MCF 10A (cell line): ENCODE measurements around the gene LGI4. TPM values are rescaled to one million over a fixed set of nuclear protein-coding genes. Genes with fewer than 3 reads are reported as not detected.

Experiments used
- BruUV-seq: library from RNA; stranded (reverse); fragments of 400-500 nt; replicated peaks from 2 replicates; lab custom pipeline; 2021; lab: Mats Ljungman, UMichigan
- CTCF ChIA-PET: fragments of 300-600 bp; sonication (Branson Sonifier 250); formaldehyde crosslinking; extraction: SDS; loops from one replicate; lab custom pipeline; 2021; ENCODE audit warnings: antibody characterized with exemption, inconsistent platforms; lab: Yijun Ruan, JAX
- POLR2A ChIA-PET: fragments of 300-600, 350-650 bp; sonication (Branson Sonifier 250); formaldehyde crosslinking; extraction: SDS; loops from one replicate; lab custom pipeline; 2020; ENCODE audit warnings: antibody characterized with exemption, inconsistent platforms; lab: Yijun Ruan, JAX
- DNase-seq: peaks from one replicate; pipeline ENCODE4 v3.0.0-alpha.2; 2018; ENCODE audit not compliant: unreplicated experiment
- H3K27ac Mint-ChIP-seq: one replicate; pipeline ENCODE4 v1.8.0; 2022; ENCODE audit warnings: mild to moderate bottlenecking, low read depth, mixed read lengths; ENCODE audit not compliant: unreplicated experiment
- H3K27me3 Mint-ChIP-seq: one replicate; pipeline ENCODE4 v1.8.0; 2022; ENCODE audit warnings: mixed read lengths; ENCODE audit not compliant: insufficient read depth, unreplicated experiment
- H3K36me3 Mint-ChIP-seq: one replicate; pipeline ENCODE4 v1.8.0; 2022; ENCODE audit warnings: mild to moderate bottlenecking, moderate library complexity, mixed read lengths; ENCODE audit not compliant: insufficient read depth, unreplicated experiment
- H3K4me1 Mint-ChIP-seq: one replicate; pipeline ENCODE4 v1.8.0; 2022; ENCODE audit warnings: mixed read lengths; ENCODE audit not compliant: insufficient read depth, unreplicated experiment
- H3K4me3 Mint-ChIP-seq: one replicate; pipeline ENCODE4 v1.8.0; 2022; ENCODE audit warnings: mild to moderate bottlenecking, moderate library complexity, mixed read lengths; ENCODE audit not compliant: unreplicated experiment
- H3K9me3 Mint-ChIP-seq: one replicate; pipeline ENCODE4 v1.8.0; 2022; ENCODE audit warnings: mixed read lengths; ENCODE audit not compliant: unreplicated experiment
- CTCF ChIP-seq: fragments of 200-600 bp; IDR thresholded peaks from one replicate; pipeline ENCODE4 v1.8.0; 2022; ENCODE audit warnings: antibody characterized with exemption, mild to moderate bottlenecking; ENCODE audit not compliant: unreplicated experiment
- intact Hi-C: fragments of 100-400 bp; cut with micrococcal nuclease; formaldehyde crosslinking; loops from 2 replicates; pipeline ENCODE4 v1.14.1; 2022
- total RNA-seq: library from RNA; stranded (reverse); gene quantifications from 2 replicates; pipeline ENCODE4 v1.2.3, GENCODE V29; 2022

LGI4 gene
- total RNA-seq, 1 experiment from 2014 or later, result not detected

- DNase-seq, result no peak
- no TSS peak for BruUV-seq
- no peaks in the 10 kb centered on the region for H3K27me3 Mint-ChIP-seq
- no peak for TF ChIP-seq CTCF
- POLR2A ChIA-PET, result no interaction called here
- intact Hi-C loops, result no loop called here
- H3K9me3 Mint-ChIP-seq, result no peaks in the 10 kb centered on the region
- peaks cover 9% of the 10 kb centered on the region for H3K4me1 Mint-ChIP-seq
- CTCF ChIA-PET, result interaction anchor here (0.5 to 1.4 kb wide), 2 partner anchors 9 to 704 kb away, joined by 3 read pairs; no protein-coding TSS in a partner anchor
- no peaks in the 10 kb centered on the region for H3K36me3 Mint-ChIP-seq
- no peak overlapping the region for H3K4me3 Mint-ChIP-seq
- no peak overlapping the region for H3K27ac Mint-ChIP-seq
Measured at GRCh38 chr19:35179830-35180229, 45.0 kb upstream of the LGI4 start.

GRCh38 chr19:35178701-35179100, 43.8 kb upstream of the LGI4 start:
- TF ChIP-seq CTCF, result no peak
- H3K4me3 Mint-ChIP-seq, result no peak overlapping the region
- CTCF ChIA-PET, result interaction anchor here (1.4 kb wide), 1 partner anchor 10 kb away, joined by 3 read pairs; no protein-coding TSS in a partner anchor
- BruUV-seq, result no TSS peak
- H3K36me3 Mint-ChIP-seq, result no peaks in the 10 kb centered on the region
- POLR2A ChIA-PET, result interaction anchor here (0.6 to 1.2 kb wide), 3 partner anchors 10 to 199 kb away, joined by 3 read pairs; no protein-coding TSS in a partner anchor
- H3K4me1 Mint-ChIP-seq, result peaks cover 9% of the 10 kb centered on the region
- H3K27me3 Mint-ChIP-seq, result no peaks in the 10 kb centered on the region
- H3K9me3 Mint-ChIP-seq, result no peaks in the 10 kb centered on the region
- H3K27ac Mint-ChIP-seq, result no peak overlapping the region
- intact Hi-C loops, result no loop called here
- no peak for DNase-seq

- no peak overlapping the region for H3K27ac Mint-ChIP-seq
- no peaks in the 10 kb centered on the region for H3K9me3 Mint-ChIP-seq
- POLR2A ChIA-PET, result interaction anchor here (1.2 kb wide), 1 partner anchor 11 kb away, joined by 3 read pairs; no protein-coding TSS in a partner anchor
- intact Hi-C loops, result no loop called here
- H3K36me3 Mint-ChIP-seq, result no peaks in the 10 kb centered on the region
- no peaks in the 10 kb centered on the region for H3K27me3 Mint-ChIP-seq
- H3K4me3 Mint-ChIP-seq, result no peak overlapping the region
- CTCF ChIA-PET, result interaction anchor here (0.6 to 1.5 kb wide), 3 partner anchors 9 to 165 kb away, joined by 3 to 4 read pairs (median 3); no protein-coding TSS in a partner anchor
- TF ChIP-seq CTCF, result no peak
- peaks cover 9% of the 10 kb centered on the region for H3K4me1 Mint-ChIP-seq
- no peak for DNase-seq
- no TSS peak for BruUV-seq
Measured at GRCh38 chr19:35177377-35178274, 42.8 kb upstream of the LGI4 start.

- no peak for TF ChIP-seq CTCF
- ChIA-PET POLR2A (no interaction called here), CTCF (interaction anchor here (0.5 to 1.5 kb wide), 2 partner anchors 13 to 134 kb away, joined by 3 to 4 read pairs; no protein-coding TSS in a partner anchor)
- Mint-ChIP-seq H3K27me3 (no peaks in the 10 kb centered on the region), H3K9me3 (no peaks in the 10 kb centered on the region), H3K36me3 (no peaks in the 10 kb centered on the region), H3K4me1 (peaks cover 9% of the 10 kb centered on the region), H3K27ac (no peak overlapping the region), H3K4me3 (no peak overlapping the region)
- no peak for DNase-seq
- intact Hi-C loops, result no loop called here
- no TSS peak for BruUV-seq
Measured at GRCh38 chr19:35176181-35176570, 41.3 kb upstream of the LGI4 start.
